Measurements from ENCODE around the gene GCC2.

DNA sequence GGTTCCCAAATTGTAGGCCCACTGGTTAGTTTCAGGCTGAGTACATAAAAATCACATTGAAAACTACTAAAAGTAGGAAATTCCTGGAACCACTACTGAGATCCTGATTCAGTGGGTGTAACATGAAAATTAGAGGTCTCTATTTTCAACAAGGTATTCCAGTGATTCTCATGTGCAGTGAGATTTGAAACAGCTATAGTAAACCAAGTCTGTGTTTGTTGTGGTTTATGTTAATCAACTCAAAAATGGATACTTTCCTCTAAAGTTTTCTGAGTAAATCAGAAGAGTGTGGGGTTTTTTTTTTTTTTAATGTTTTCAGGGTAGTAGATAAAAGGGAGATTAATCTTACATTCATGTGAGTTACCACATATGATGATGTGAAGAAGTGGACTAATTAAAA is 42.8 kb downstream of the GCC2 start:
- TF ChIP-seq, protein P1, sequence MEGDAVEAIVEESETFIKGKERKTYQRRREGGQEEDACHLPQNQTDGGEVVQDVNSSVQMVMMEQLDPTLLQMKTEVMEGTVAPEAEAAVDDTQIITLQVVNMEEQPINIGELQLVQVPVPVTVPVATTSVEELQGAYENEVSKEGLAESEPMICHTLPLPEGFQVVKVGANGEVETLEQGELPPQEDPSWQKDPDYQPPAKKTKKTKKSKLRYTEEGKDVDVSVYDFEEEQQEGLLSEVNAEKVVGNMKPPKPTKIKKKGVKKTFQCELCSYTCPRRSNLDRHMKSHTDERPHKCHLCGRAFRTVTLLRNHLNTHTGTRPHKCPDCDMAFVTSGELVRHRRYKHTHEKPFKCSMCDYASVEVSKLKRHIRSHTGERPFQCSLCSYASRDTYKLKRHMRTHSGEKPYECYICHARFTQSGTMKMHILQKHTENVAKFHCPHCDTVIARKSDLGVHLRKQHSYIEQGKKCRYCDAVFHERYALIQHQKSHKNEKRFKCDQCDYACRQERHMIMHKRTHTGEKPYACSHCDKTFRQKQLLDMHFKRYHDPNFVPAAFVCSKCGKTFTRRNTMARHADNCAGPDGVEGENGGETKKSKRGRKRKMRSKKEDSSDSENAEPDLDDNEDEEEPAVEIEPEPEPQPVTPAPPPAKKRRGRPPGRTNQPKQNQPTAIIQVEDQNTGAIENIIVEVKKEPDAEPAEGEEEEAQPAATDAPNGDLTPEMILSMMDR (IDR thresholded peaks at IDR 0.05; ENCODE audit: insufficient read depth, low read length, poor library complexity, severe bottlenecking) = no peak
- no peak for TF ChIP-seq EZH2phosphoT487 (conservative IDR thresholded peaks at IDR 0.05; ENCODE audit: low read length)

Data from SU-DHL-6 (cell line).